ENCODE data around the gene SLC39A2. TPM values are rescaled to one million over a fixed set of nuclear protein-coding genes. Genes with fewer than 3 reads are reported as not detected.
"Not testable (repeated sequence)": the region's sequence is repeated elsewhere in the genome, so short reads cannot be mapped to it uniquely, and the experiment has no call there.

SLC39A2 gene
- total and polyA plus RNA-seq, 9 of the 15 experiments (the other 6 are each of a cell fraction or from before 2014, with no cell fraction given): 0.06 to 0.09 TPM; not detected in 7

- not testable (repeated sequence) for FAIRE-seq
Measured at GRCh38 chr14:20954736-20955537, 44.2 kb upstream of the SLC39A2 start, which contains the start of gene RNASE2. TSS of gene RNASE2 (plus strand) at chr14:20955487. CDS start at chr14:20955772, 285 bp downstream.

GRCh38 chr14:20955538-20955873, 43.6 kb upstream of the SLC39A2 start:
- H4K20me1 ChIP-seq (replicated peaks; ENCODE audit: control insufficient read depth, insufficient read depth, low read length); H2AFZ ChIP-seq (ENCODE audit: low read depth, low read length); H3K9me1 ChIP-seq (ENCODE audit: control insufficient read depth, insufficient read depth, low read length); H3K36me3 ChIP-seq (ENCODE audit: control insufficient read depth, insufficient read depth, low read length); BruUV-seq (replicated peaks); H3K9me3 ChIP-seq (replicated peaks; ENCODE audit: control insufficient read depth, insufficient read depth, low read depth, low read length); CTCF ChIA-PET (ENCODE audit: low intra/inter-chr PET ratio); DNase-seq (ENCODE audit: extremely low read depth in 1 of 4, low spot score in 3 of 4); H3K4me2 ChIP-seq (ENCODE audit: insufficient read depth, low read length); intact Hi-C loops (cut with micrococcal nuclease); FAIRE-seq; H3K9ac ChIP-seq (ENCODE audit: insufficient read depth in 1 of 2, low read depth in 2 of 2, low read length in 2 of 2); H3K4me1 ChIP-seq (replicated peaks in 1 of 2; ENCODE audit: control insufficient read depth in 2 of 2, insufficient read depth in 2 of 2, low read length in 2 of 2); H3K27me3 ChIP-seq (ENCODE audit: control insufficient read depth in 2 of 2, insufficient read depth in 2 of 2, low read length in 2 of 2); H3K27ac ChIP-seq (ENCODE audit: extremely low read depth, low read depth, low read length); H3K4me3 ChIP-seq; POLR2A ChIA-PET; ATAC-seq; H3K79me2 ChIP-seq (ENCODE audit: control insufficient read depth, insufficient read depth, low read length): not testable (repeated sequence)
- in situ Hi-C loops (cut with MboI): loop anchor here (5.0 to 25.0 kb wide), 2 partner anchors 83 to 243 kb away; no protein-coding TSS in a partner anchor
- 12% methylated on average over 5 of the region's 5 CpGs for WGBS (ENCODE audit: insufficient coverage, low coverage, missing lambda C conversion rate)

More at GRCh38 chr14:20954736-20955537, 44.2 kb upstream of the SLC39A2 start, which contains the start of gene RNASE2:
- H3K27me3 ChIP-seq (ENCODE audit: control insufficient read depth in 2 of 2, insufficient read depth in 2 of 2, low read length in 2 of 2); DNase-seq (ENCODE audit: extremely low read depth in 1 of 4, low spot score in 3 of 4); H3K4me1 ChIP-seq (replicated peaks in 1 of 2; ENCODE audit: control insufficient read depth in 2 of 2, insufficient read depth in 2 of 2, low read length in 2 of 2); H2AFZ ChIP-seq (ENCODE audit: low read depth, low read length); H3K9ac ChIP-seq (ENCODE audit: insufficient read depth in 1 of 2, low read depth in 2 of 2, low read length in 2 of 2); H3K9me3 ChIP-seq (replicated peaks; ENCODE audit: control insufficient read depth, insufficient read depth, low read depth, low read length); H3K4me2 ChIP-seq (ENCODE audit: insufficient read depth, low read length); H3K4me3 ChIP-seq; intact Hi-C loops (cut with micrococcal nuclease); H3K36me3 ChIP-seq (ENCODE audit: control insufficient read depth, insufficient read depth, low read length); H3K79me2 ChIP-seq (ENCODE audit: control insufficient read depth, insufficient read depth, low read length); H3K27ac ChIP-seq (ENCODE audit: extremely low read depth, low read depth, low read length); ATAC-seq; BruUV-seq (replicated peaks); H3K9me1 ChIP-seq (ENCODE audit: control insufficient read depth, insufficient read depth, low read length); POLR2A ChIA-PET; H4K20me1 ChIP-seq (replicated peaks; ENCODE audit: control insufficient read depth, insufficient read depth, low read length); CTCF ChIA-PET (ENCODE audit: low intra/inter-chr PET ratio): not testable (repeated sequence)
- WGBS (ENCODE audit: insufficient coverage, low coverage, missing lambda C conversion rate): 25% methylated on average over 4 of the region's 4 CpGs
- in situ Hi-C loops (cut with MboI): loop anchor here (5.0 to 25.0 kb wide), 2 partner anchors 83 to 243 kb away; no protein-coding TSS in a partner anchor

Data from K562 (cell line).